ENCODE data around the gene KRTAP9-2. TPM values are rescaled to one million over a fixed set of nuclear protein-coding genes. Genes with fewer than 3 reads are reported as not detected.

The KRTAP9-2 gene
- total RNA-seq, 1 donor from 2014 or later = not detected

DNA sequence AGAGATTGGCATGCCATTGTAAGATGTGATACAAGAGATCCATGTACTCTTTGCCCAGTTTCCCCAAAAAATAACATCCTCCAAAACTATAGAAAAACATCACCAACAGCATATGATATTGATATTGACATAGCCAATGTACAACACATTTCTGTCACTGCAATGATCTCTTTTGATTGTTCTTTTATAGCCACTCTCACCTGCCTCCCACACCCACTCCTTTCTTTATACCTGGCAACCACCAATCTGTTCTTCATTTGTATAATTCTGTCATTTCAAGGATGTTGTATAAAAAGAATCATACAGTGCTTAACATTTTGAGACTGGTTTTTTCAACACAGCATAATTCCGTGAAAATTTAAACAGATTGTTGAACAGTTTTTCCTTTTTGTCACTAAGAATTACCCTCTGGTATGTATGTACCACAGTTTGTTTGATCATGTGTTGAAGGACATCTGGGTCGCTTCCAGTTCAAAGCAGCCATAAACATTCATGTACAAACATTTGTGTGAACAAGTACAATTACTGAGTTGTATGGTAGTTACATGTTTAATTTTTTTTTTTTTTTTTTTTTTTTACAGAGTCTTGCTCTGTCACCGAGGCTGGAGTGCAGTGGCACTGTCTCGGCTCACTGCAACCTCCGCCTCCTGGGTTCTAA is 26.9 kb upstream of the KRTAP9-2 start:
- Histone ChIP-seq H3K9me3 (no peaks in the 10 kb centered on the region), H3K27me3 (no peaks in the 10 kb centered on the region), H3K4me1 (no peaks in the 10 kb centered on the region), H3K36me3 (no peaks in the 10 kb centered on the region), H3K4me3 (no peak overlapping the region), H3K27ac (no peak overlapping the region)
- intact Hi-C loops (cut with DNase I) = no loop called here
- DNase-seq (ENCODE audit: extremely low spot score in 2 of 2) = no peak
- TF ChIP-seq, protein P1, sequence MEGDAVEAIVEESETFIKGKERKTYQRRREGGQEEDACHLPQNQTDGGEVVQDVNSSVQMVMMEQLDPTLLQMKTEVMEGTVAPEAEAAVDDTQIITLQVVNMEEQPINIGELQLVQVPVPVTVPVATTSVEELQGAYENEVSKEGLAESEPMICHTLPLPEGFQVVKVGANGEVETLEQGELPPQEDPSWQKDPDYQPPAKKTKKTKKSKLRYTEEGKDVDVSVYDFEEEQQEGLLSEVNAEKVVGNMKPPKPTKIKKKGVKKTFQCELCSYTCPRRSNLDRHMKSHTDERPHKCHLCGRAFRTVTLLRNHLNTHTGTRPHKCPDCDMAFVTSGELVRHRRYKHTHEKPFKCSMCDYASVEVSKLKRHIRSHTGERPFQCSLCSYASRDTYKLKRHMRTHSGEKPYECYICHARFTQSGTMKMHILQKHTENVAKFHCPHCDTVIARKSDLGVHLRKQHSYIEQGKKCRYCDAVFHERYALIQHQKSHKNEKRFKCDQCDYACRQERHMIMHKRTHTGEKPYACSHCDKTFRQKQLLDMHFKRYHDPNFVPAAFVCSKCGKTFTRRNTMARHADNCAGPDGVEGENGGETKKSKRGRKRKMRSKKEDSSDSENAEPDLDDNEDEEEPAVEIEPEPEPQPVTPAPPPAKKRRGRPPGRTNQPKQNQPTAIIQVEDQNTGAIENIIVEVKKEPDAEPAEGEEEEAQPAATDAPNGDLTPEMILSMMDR (IDR thresholded peaks at IDR 0.05) = no peak
- TF ChIP-seq POLR2A (IDR thresholded peaks at IDR 0.05) (no peak), POLR2AphosphoS5 (IDR thresholded peaks at IDR 0.05; ENCODE audit: insufficient read depth in 1 of 2, low read depth in 1 of 2) (no peak)

DNA sequence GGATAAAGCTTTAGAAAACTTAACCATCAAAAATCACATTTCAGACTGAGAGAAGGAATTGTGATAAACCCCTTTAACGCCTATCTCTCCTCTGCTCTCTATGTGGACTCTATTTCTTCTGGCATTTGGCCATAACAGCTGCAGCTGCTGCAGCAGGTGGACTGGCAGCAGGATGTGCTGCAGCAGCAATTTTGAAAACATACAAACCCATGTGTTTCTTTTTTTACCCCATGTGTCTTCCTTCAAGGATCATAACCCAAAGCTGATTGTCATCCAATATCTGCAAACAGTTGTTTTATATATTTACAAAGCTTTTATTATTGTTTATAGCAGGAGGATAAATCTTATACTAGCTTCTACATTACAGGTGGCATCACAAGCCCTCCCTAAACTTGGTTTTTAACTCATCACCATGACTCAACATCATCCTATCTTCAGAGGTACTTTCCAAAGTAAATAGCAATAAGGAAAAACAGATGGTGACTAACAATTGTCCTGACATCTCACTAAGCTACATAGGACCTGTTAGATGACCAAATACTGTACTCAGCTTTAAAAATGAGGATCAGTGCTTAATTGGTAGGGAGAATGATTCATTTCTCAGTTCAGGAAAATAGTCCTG is 14.5 kb upstream of the KRTAP9-2 start:
- H3K4me3 ChIP-seq = no peak overlapping the region
- intact Hi-C loops (cut with DNase I) = no loop called here
- H3K27ac ChIP-seq = no peak overlapping the region
- H3K4me1 ChIP-seq = peaks cover 6% of the 10 kb centered on the region
- TF ChIP-seq POLR2A (IDR thresholded peaks at IDR 0.05) (no peak), POLR2AphosphoS5 (IDR thresholded peaks at IDR 0.05; ENCODE audit: insufficient read depth in 1 of 2, low read depth in 1 of 2) (peak in 1 of 2 donors; percentile 63)
- no peaks in the 10 kb centered on the region for H3K9me3 ChIP-seq
- H3K36me3 ChIP-seq = no peaks in the 10 kb centered on the region
- no peak for DNase-seq (ENCODE audit: extremely low spot score in 2 of 2)
- H3K27me3 ChIP-seq = no peaks in the 10 kb centered on the region

DNA sequence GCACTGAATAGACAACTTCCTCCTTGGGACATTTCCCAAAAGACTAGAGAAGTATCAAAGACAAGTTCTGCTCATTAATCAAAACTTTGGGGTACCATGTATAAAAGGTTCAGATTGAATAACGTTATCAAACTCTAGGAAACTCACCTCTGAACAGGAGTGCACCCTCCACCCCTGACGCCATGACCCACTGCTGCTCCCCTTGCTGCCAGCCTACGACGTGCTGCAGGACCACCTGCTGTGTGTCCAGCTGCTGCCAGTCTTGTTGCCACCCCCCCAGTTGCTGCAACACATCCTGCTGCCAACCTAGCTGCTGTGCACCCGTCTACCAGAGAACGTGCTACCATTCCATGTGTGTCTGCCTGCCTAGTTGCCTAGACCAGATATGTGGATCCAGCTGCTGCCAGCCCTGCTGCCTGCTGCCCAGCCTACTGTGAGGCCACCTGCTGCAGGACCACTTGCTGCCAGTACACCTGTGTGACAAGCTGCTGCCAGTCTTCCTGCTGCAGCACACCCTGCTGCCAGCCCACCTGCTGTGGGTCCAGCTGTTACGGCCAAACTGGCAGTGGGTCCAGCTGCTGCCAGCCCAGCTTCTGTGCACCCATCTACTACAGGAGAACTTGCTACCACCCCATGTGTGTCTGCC is 13.8 kb upstream of the KRTAP9-2 start:
- Histone ChIP-seq H3K27ac (no peak overlapping the region), H3K4me1 (peaks cover 6% of the 10 kb centered on the region), H3K36me3 (no peaks in the 10 kb centered on the region), H3K27me3 (no peaks in the 10 kb centered on the region), H3K9me3 (no peaks in the 10 kb centered on the region), H3K4me3 (no peak overlapping the region)
- no peak for DNase-seq (ENCODE audit: extremely low spot score in 2 of 2)
- intact Hi-C loops (cut with DNase I) = no loop called here
- TF ChIP-seq, protein P1 (IDR thresholded peaks at IDR 0.05) = no peak
- TF ChIP-seq POLR2AphosphoS5 (IDR thresholded peaks at IDR 0.05; ENCODE audit: insufficient read depth in 1 of 2, low read depth in 1 of 2) = no peak
- no peak for TF ChIP-seq POLR2A (IDR thresholded peaks at IDR 0.05)

DNA sequence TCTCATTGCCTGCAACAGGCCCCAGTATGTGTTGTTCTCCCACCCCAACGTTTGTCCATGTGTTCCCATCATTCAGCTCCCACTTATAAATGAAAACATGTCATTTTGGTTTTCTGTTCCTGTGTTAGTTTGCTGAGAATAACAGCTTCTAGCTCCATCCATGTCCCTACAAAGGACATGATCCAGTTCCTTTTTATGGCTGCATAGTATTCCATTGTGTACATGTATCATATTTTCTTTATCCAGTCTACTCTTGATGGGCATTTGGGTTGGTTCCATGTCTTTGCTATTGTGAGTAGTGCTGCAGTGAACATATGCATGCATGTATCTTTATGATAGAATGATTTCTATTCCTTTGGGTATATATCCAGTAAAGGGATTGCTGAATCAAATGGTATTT is 10.8 kb upstream of the KRTAP9-2 start:
- H3K9me3 ChIP-seq = no peaks in the 10 kb centered on the region
- no peak for DNase-seq (ENCODE audit: extremely low spot score in 2 of 2)
- no peaks in the 10 kb centered on the region for H3K36me3 ChIP-seq
- TF ChIP-seq, protein P1 (IDR thresholded peaks at IDR 0.05) = no peak
- TF ChIP-seq POLR2AphosphoS5 (IDR thresholded peaks at IDR 0.05; ENCODE audit: insufficient read depth in 1 of 2, low read depth in 1 of 2) (no peak), POLR2A (IDR thresholded peaks at IDR 0.05) (no peak)
- H3K4me1 ChIP-seq = peaks cover 6% of the 10 kb centered on the region
- no peak overlapping the region for H3K4me3 ChIP-seq
- no peaks in the 10 kb centered on the region for H3K27me3 ChIP-seq
- no peak overlapping the region for H3K27ac ChIP-seq
- intact Hi-C loops (cut with DNase I) = no loop called here

DNA sequence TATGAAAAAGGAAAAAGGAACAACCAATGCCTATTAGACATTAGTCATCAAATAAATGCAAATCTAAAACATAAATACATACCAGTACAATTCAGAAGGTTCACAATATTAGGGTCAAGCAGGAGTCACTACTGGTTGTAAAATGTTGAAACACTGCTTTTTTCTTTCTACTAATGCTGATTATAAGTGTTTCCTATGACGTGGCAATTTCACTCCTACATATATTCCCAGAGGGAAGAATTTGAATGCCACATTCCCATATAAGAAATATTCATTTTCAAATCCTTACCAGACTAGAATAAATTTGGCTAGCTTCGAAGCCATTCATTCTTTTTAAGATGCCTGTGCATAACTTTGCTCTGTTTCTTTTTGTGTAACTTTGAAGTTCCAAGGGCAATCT is 2.6 kb upstream of the KRTAP9-2 start:
- TF ChIP-seq POLR2A (IDR thresholded peaks at IDR 0.05) = no peak
- TF ChIP-seq, protein P1 (IDR thresholded peaks at IDR 0.05) = no peak
- no peak for TF ChIP-seq POLR2AphosphoS5 (IDR thresholded peaks at IDR 0.05; ENCODE audit: insufficient read depth in 1 of 2, low read depth in 1 of 2)
- Histone ChIP-seq H3K36me3 (no peaks in the 10 kb centered on the region), H3K9me3 (no peaks in the 10 kb centered on the region), H3K27me3 (no peaks in the 10 kb centered on the region), H3K27ac (no peak overlapping the region), H3K4me3 (no peak overlapping the region), H3K4me1 (no peaks in the 10 kb centered on the region)
- no peak for DNase-seq (ENCODE audit: extremely low spot score in 2 of 2)
- intact Hi-C loops (cut with DNase I) = no loop called here

Measured in vagina (tissue), 2 donors.